ENCODE measurements around the gene TRA2A. TPM values are rescaled to one million over a fixed set of nuclear protein-coding genes. Genes with fewer than 3 reads are reported as not detected.
A peak's percentile ranks its signal among the peaks of the same experiment; 100 is the strongest.

Gene TRA2A
- total and polyA plus RNA-seq, 2 of the 13 experiments (the other 11 are each of a cell fraction or from before 2014, with no cell fraction given): 39.1 to 41.6 TPM

GRCh38 chr7:23470330-23471105, 61.3 kb downstream of the TRA2A start, which contains the start of gene IGF2BP3 (continued):
- TF ChIP-seq KLF6 (CRISPR knock-in tag; IDR thresholded peaks at IDR 0.05) (0 out of 2 replicates have a peak, but pooled peaks have one; percentile 31), ZNF747 (CRISPR knock-in tag; IDR thresholded peaks at IDR 0.05; ENCODE audit: borderline replicate concordance) (0 out of 2 replicates have a peak, but pooled peaks have one; percentile 16), ZNF704 (CRISPR knock-in tag; IDR thresholded peaks at IDR 0.05; ENCODE audit: borderline replicate concordance) (peak; percentile 26; the same call in 1 of the 2 replicates), PCBP2 (optimal IDR thresholded peaks at IDR 0.05; ENCODE audit: low read depth, low read length, poor library complexity, severe bottlenecking) (peak; percentile 89), NR2F1 (CRISPR knock-in tag; IDR thresholded peaks at IDR 0.05) (no peak), ZNF30 (CRISPR knock-in tag; IDR thresholded peaks at IDR 0.05) (no peak), KAT8 (CRISPR knock-in tag; IDR thresholded peaks at IDR 0.05) (no peak), KMT2B (CRISPR knock-in tag; IDR thresholded peaks at IDR 0.05) (peak; percentile 62; the same call in 1 of the 2 replicates), ZMYM4 (CRISPR knock-in tag; IDR thresholded peaks at IDR 0.05) (peak; percentile 13; the same call in 1 of the 2 replicates), KDM5B (CRISPR knock-in tag; IDR thresholded peaks at IDR 0.05; ENCODE audit: borderline replicate concordance) (no peak), ARNT2 (CRISPR knock-in tag; IDR thresholded peaks at IDR 0.05; ENCODE audit: low read depth) (peak; percentile 25; the same call in 1 of the 2 replicates), PRDM15 (CRISPR knock-in tag; IDR thresholded peaks at IDR 0.05) (peak; percentile 89), PAXIP1 (CRISPR knock-in tag; conservative IDR thresholded peaks at IDR 0.05) (peak; percentile 62), THAP7 (CRISPR knock-in tag; IDR thresholded peaks at IDR 0.05) (no peak), ZNF570 (CRISPR knock-in tag; IDR thresholded peaks at IDR 0.05; ENCODE audit: borderline replicate concordance) (no peak), POLR2G (IDR thresholded peaks at IDR 0.05; ENCODE audit: low read depth, low read length) (peak; percentile 83), ZNF350 (CRISPR knock-in tag; IDR thresholded peaks at IDR 0.05; ENCODE audit: borderline replicate concordance, low read depth) (peak; percentile 54; the same call in 1 of the 2 replicates), LCORL (IDR thresholded peaks at IDR 0.05) (peak; percentile 37; the same call in 1 of the 2 replicates), LCORL (CRISPR knock-in tag; IDR thresholded peaks at IDR 0.05) (0 out of 2 replicates have a peak, but pooled peaks have one; percentile 9), BORCS8-MEF2B (CRISPR knock-in tag; IDR thresholded peaks at IDR 0.05) (no peak)

All from HepG2 (cell line).